ENCODE data around the gene MOSPD3. TPM values are rescaled to one million over a fixed set of nuclear protein-coding genes. Genes with fewer than 3 reads are reported as not detected.
A peak's percentile ranks its signal among the peaks of the same experiment; 100 is the strongest.

The MOSPD3 gene
- total RNA-seq, 2 experiments from 2014 or later, result 10.4 to 12.0 TPM

DNA sequence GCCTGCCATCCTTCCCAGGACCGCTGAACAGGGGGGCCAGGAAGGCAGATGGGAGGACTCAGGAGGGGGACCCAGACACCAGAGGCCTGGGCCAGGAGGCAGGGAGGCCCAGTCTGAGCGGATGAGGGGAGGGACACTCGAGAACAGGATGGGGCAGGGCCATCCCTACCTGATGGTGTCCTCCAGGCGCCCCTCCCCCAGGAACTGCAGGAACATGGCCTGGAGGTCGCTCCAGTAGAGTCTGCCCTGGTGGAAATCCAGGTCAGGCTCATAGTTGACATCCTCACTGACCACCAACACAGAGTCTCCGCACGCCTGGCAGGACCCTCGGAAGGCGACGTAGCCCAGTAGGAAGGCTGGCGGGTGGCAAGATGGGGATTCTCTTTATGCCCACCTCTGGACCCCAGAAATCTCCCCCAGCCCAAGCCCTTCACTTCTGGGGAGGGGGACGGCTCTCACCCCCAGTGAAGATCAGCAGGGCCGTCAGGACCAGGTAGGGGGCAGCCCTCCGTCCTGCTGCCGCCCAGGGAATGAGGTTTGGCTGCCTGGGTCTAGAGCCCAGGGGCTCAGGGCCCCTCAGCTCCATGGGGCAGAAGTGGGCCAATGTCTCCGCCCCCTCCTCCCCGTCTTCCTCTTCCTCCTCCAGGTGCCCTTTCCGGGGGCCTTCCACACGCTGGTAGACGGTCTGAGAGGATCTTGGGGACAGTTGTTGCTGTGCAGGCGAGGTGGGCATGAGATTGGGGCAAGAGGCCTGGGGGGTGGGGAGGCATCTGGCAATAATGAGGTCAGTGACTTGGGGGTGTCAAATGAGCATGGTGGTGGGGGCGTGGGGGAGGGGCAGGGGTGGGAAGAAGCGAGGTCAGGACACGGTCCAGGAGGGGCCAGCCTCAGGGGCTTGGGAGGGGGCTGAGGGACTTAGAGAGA, 28.4 kb downstream of the MOSPD3 start:
- Histone ChIP-seq H3K9me2 (ENCODE audit: insufficient read depth, low read length) (no peaks in the 10 kb centered on the region), H4K20me1 (ENCODE audit: insufficient read depth, low read length) (no peaks in the 10 kb centered on the region), H3K4me1 (ENCODE audit: insufficient read depth, low read length, poor library complexity, severe bottlenecking) (peaks cover 13% of the 10 kb centered on the region), H3K4me2 (ENCODE audit: low read length) (no peak overlapping the region), H2AFZ (ENCODE audit: low read length) (no peak overlapping the region), H3K36me3 (ENCODE audit: insufficient read depth, low read length) (no peaks in the 10 kb centered on the region), H3K79me2 (ENCODE audit: insufficient read depth, low read depth, low read length) (no peaks in the 10 kb centered on the region), H3K9me3 (ENCODE audit: low read length) (no peaks in the 10 kb centered on the region), H3K4me3 (ENCODE audit: low read depth, low read length, poor library complexity, severe bottlenecking) (no peak overlapping the region), H3K27ac (ENCODE audit: low read depth, low read length, poor library complexity, severe bottlenecking) (no peak overlapping the region)
- no peak for DNase-seq (ENCODE audit: low spot score)
- no peak for TF ChIP-seq EZH2phosphoT487 (IDR thresholded peaks at IDR 0.05; ENCODE audit: borderline replicate concordance, low read depth, low read length)
- TF ChIP-seq, protein P1, sequence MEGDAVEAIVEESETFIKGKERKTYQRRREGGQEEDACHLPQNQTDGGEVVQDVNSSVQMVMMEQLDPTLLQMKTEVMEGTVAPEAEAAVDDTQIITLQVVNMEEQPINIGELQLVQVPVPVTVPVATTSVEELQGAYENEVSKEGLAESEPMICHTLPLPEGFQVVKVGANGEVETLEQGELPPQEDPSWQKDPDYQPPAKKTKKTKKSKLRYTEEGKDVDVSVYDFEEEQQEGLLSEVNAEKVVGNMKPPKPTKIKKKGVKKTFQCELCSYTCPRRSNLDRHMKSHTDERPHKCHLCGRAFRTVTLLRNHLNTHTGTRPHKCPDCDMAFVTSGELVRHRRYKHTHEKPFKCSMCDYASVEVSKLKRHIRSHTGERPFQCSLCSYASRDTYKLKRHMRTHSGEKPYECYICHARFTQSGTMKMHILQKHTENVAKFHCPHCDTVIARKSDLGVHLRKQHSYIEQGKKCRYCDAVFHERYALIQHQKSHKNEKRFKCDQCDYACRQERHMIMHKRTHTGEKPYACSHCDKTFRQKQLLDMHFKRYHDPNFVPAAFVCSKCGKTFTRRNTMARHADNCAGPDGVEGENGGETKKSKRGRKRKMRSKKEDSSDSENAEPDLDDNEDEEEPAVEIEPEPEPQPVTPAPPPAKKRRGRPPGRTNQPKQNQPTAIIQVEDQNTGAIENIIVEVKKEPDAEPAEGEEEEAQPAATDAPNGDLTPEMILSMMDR (conservative IDR thresholded peaks at IDR 0.05; ENCODE audit: low read length), result no peak
- ChIA-PET CTCF (ENCODE audit: unreplicated experiment) (no interaction called here), POLR2A (no interaction called here)
- no TSS peak for BruUV-seq (replicated peaks)
- intact Hi-C loops (cut with micrococcal nuclease; ENCODE audit: unreplicated experiment), result no loop called here

DNA sequence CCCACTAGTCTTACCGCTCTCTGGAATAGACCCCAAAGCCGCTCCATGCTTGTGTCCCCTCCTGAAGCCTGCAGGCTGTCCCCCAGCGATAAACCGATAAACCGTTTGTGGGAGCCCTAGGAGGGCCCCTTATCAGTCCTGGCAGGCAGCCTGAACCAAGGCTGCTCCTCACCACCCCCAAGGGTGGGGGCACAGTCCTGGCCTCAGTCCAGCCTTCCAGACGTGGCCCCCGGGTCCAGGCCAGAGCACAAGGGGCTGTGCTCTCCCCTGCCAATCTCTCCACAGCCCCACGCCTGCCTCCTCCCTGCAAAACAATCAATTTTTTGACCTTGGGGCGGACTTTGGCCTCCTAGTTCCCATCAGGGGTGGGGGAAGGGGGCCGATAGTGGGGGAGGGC, 29.1 kb downstream of the MOSPD3 start, which contains the start of gene TFR2:
Gene TFR2, minus strand, starts transcription at position 90 of the 397 bp plus-strand sequence. Its CDS starts 43 bp downstream, at position 47.
- ChIA-PET CTCF (ENCODE audit: unreplicated experiment) (interaction anchor here (1.4 kb wide), 1 partner anchor 8 kb away, joined by 8 read pairs; no protein-coding TSS in a partner anchor), POLR2A (no interaction called here)
- no TSS peak for BruUV-seq (replicated peaks)
- Histone ChIP-seq H4K20me1 (ENCODE audit: insufficient read depth, low read length) (no peaks in the 10 kb centered on the region), H3K9me2 (ENCODE audit: insufficient read depth, low read length) (no peaks in the 10 kb centered on the region), H3K9me3 (ENCODE audit: low read length) (no peaks in the 10 kb centered on the region), H3K4me3 (ENCODE audit: low read depth, low read length, poor library complexity, severe bottlenecking) (peak within 1 kb of the TSS; percentile 25), H3K4me1 (ENCODE audit: insufficient read depth, low read length, poor library complexity, severe bottlenecking) (peaks cover 13% of the 10 kb centered on the region), H3K79me2 (ENCODE audit: insufficient read depth, low read depth, low read length) (no peaks in the 10 kb centered on the region), H3K36me3 (ENCODE audit: insufficient read depth, low read length) (no peaks in the 10 kb centered on the region), H3K4me2 (ENCODE audit: low read length) (peak within 1 kb of the TSS; percentile 61), H3K27ac (ENCODE audit: low read depth, low read length, poor library complexity, severe bottlenecking) (no peak within 1 kb of the TSS), H2AFZ (ENCODE audit: low read length) (no peak within 1 kb of the TSS)
- DNase-seq (ENCODE audit: low spot score), result no peak
- TF ChIP-seq, protein P1 (conservative IDR thresholded peaks at IDR 0.05; ENCODE audit: low read length), result no peak
- no peak for TF ChIP-seq EZH2phosphoT487 (IDR thresholded peaks at IDR 0.05; ENCODE audit: borderline replicate concordance, low read depth, low read length)
- intact Hi-C loops (cut with micrococcal nuclease; ENCODE audit: unreplicated experiment), result no loop called here

All from OCI-LY7 (cell line).